HG03469 (cell line): Measurements from ENCODE around the gene ANKFY1.
"Not testable (repeated sequence)": the region's sequence is repeated elsewhere in the genome, so short reads cannot be mapped to it uniquely, and the experiment has no call there.

Experiments
- ATAC-seq: cut with Tn5 transposase; IDR thresholded peaks from one replicate; pipeline ENCODE4 v1.9.1; 2021; ENCODE audit warnings: mild to moderate bottlenecking, moderate library complexity, moderate number of reproducible peaks; ENCODE audit not compliant: unreplicated experiment

The ANKFY1 gene

GRCh38 chr17:4262703-4263102, 1.1 kb downstream of the ANKFY1 start:
- ATAC-seq: no peak

- no peak for ATAC-seq
Measured at GRCh38 chr17:4261452-4261851, 2.3 kb downstream of the ANKFY1 start.

- no peak for ATAC-seq
Measured at GRCh38 chr17:4258867-4259266, 4.9 kb downstream of the ANKFY1 start.

- no peak for ATAC-seq
Measured at GRCh38 chr17:4256952-4257351, 6.8 kb downstream of the ANKFY1 start.

- ATAC-seq: not testable (repeated sequence)
Measured at GRCh38 chr17:4255271-4255670, 8.5 kb downstream of the ANKFY1 start.

GRCh38 chr17:4250887-4251286, 12.9 kb downstream of the ANKFY1 start:
- no peak for ATAC-seq

GRCh38 chr17:4249452-4250029, 14.2 kb downstream of the ANKFY1 start:
- no peak for ATAC-seq

- ATAC-seq: no peak
Measured at GRCh38 chr17:4248504-4249277, 15.1 kb downstream of the ANKFY1 start.

GRCh38 chr17:4247971-4248388, 15.8 kb downstream of the ANKFY1 start:
- ATAC-seq: no peak

- no peak for ATAC-seq
Measured at GRCh38 chr17:4247361-4247970, 16.3 kb downstream of the ANKFY1 start.

GRCh38 chr17:4246674-4247073, 17.1 kb downstream of the ANKFY1 start:
- ATAC-seq: no peak

GRCh38 chr17:4241535-4241934, 22.2 kb downstream of the ANKFY1 start:
- no peak for ATAC-seq

- ATAC-seq: no peak
Measured at GRCh38 chr17:4236456-4236855, 27.3 kb downstream of the ANKFY1 start.

GRCh38 chr17:4235372-4236279, 28.2 kb downstream of the ANKFY1 start:
- ATAC-seq: no peak

GRCh38 chr17:4234401-4234800, 29.4 kb downstream of the ANKFY1 start:
- ATAC-seq: no peak

- ATAC-seq: no peak
Measured at GRCh38 chr17:4233668-4234258, 30.0 kb downstream of the ANKFY1 start.

- no peak for ATAC-seq
Measured at GRCh38 chr17:4232168-4232813, 31.5 kb downstream of the ANKFY1 start.

GRCh38 chr17:4229627-4230541, 33.9 kb downstream of the ANKFY1 start:
- ATAC-seq: no peak
